Epithelial cell of proximal tubule (primary cell): ENCODE data around the gene MACROH2A2. TPM values are rescaled to one million over a fixed set of nuclear protein-coding genes. Genes with fewer than 3 reads are reported as not detected.
"Not testable (repeated sequence)": the region's sequence is repeated elsewhere in the genome, so short reads cannot be mapped to it uniquely, and the experiment has no call there.

Source experiments
- DNase-seq: peaks from one replicate; pipeline ENCODE4 v3.0.0-alpha.2; 2011; ENCODE audit warnings: low read depth
- H3K4me3 ChIP-seq: 2 replicates; pipeline ENCODE4 v1.5.1; 2011; ENCODE audit warnings: low read depth, mild to moderate bottlenecking, low read length
- CTCF ChIP-seq: conservative IDR thresholded peaks from 2 replicates; pipeline ENCODE4 v1.5.1; 2012; ENCODE audit warnings: low read depth, mild to moderate bottlenecking, low read length
- total RNA-seq: library from RNA; depleted of rRNA; stranded (reverse); fragments of >200 nt; gene quantifications from 2 replicates; pipeline ENCODE4 v1.2.3, GENCODE V29; 2015

MACROH2A2 gene
- total RNA-seq, 1 donor from 2014 or later, result 62.8 TPM

GRCh38 chr10:70078937-70079336, 26.3 kb downstream of the MACROH2A2 start:
- H3K4me3 ChIP-seq, result no peak overlapping the region
- TF ChIP-seq CTCF, result no peak
- no peak for DNase-seq

- not testable (repeated sequence) for DNase-seq, H3K4me3 ChIP-seq
Observed at GRCh38 chr10:70080789-70081188, 28.1 kb downstream of the MACROH2A2 start.

- DNase-seq, result no peak
- TF ChIP-seq CTCF, result no peak
Observed at GRCh38 chr10:70084189-70084588, 31.5 kb downstream of the MACROH2A2 start.

GRCh38 chr10:70085975-70086613, 33.4 kb downstream of the MACROH2A2 start:
- no peak for TF ChIP-seq CTCF
- no peak overlapping the region for H3K4me3 ChIP-seq
- no peak for DNase-seq

More at GRCh38 chr10:70084189-70084588, 31.5 kb downstream of the MACROH2A2 start:
- no peak overlapping the region for H3K4me3 ChIP-seq

GRCh38 chr10:70087616-70088307, 35.1 kb downstream of the MACROH2A2 start:
- no peak overlapping the region for H3K4me3 ChIP-seq
- DNase-seq, result no peak
- no peak for TF ChIP-seq CTCF

- no peak for DNase-seq
- no peak overlapping the region for H3K4me3 ChIP-seq
- no peak for TF ChIP-seq CTCF
Observed at GRCh38 chr10:70088308-70088698, 35.7 kb downstream of the MACROH2A2 start.

GRCh38 chr10:70090013-70090412, 37.4 kb downstream of the MACROH2A2 start:
- no peak for DNase-seq

More at GRCh38 chr10:70090013-70090412, 37.4 kb downstream of the MACROH2A2 start:
- TF ChIP-seq CTCF, result no peak
- H3K4me3 ChIP-seq, result no peak overlapping the region
